CD14-positive monocyte (primary cell): Measurements from ENCODE around the gene IMPDH1. TPM values are rescaled to one million over a fixed set of nuclear protein-coding genes. Genes with fewer than 3 reads are reported as not detected.

Experiments
- DNase-seq, 3 donors: peaks; one replicate each; pipeline ENCODE4 v3.0.0-alpha.2; 2011 to 2022
- H2AFZ ChIP-seq: 2 replicates; pipeline ENCODE4 v1.6.0; 2012; ENCODE audit warnings: mild to moderate bottlenecking, low read depth, low read length, inconsistent platforms; ENCODE audit not compliant: insufficient read depth, poor library complexity, severe bottlenecking
- H3K27ac ChIP-seq, 2 donors: 1 replicate in 1 of 2; 2 replicates in 1 of 2; pipeline ENCODE4 v1.5.1; 2012 to 2013; ENCODE audit warnings: low read length in 2 of 2, control low read depth in 1 of 2, inconsistent platforms in 1 of 2, low read depth in 1 of 2, mild to moderate bottlenecking in 1 of 2
- H3K27me3 ChIP-seq, 2 donors: one replicate each; pipeline versions ENCODE4 v1.6.0 to v1.6.1; 2011 to 2013; ENCODE audit warnings: low read length in 2 of 2; ENCODE audit not compliant: control insufficient read depth in 2 of 2, insufficient read depth in 2 of 2
- H3K36me3 ChIP-seq, 2 donors: replicated peaks in 1 of 2; 1 replicate in 1 of 2; 2 replicates in 1 of 2; pipeline versions ENCODE4 v1.5.1 to v1.6.1; 2012 to 2013; ENCODE audit warnings: low read length in 2 of 2, control low read depth in 1 of 2, inconsistent platforms in 1 of 2, mild to moderate bottlenecking in 1 of 2; ENCODE audit not compliant: insufficient read depth in 2 of 2, control insufficient read depth in 1 of 2
- H3K4me1 ChIP-seq, 2 donors: 1 replicate in 1 of 2; 2 replicates in 1 of 2; pipeline versions ENCODE4 v1.5.1 to v1.6.1; 2012 to 2013; ENCODE audit warnings: low read length in 2 of 2, control low read depth in 1 of 2, inconsistent platforms in 1 of 2, mild to moderate bottlenecking in 1 of 2, moderate library complexity in 1 of 2; ENCODE audit not compliant: insufficient read depth in 2 of 2, control insufficient read depth in 1 of 2
- H3K4me2 ChIP-seq: replicated peaks from 2 replicates; pipeline ENCODE3; 2012; ENCODE audit warnings: low read length, moderate library complexity, mild to moderate bottlenecking; ENCODE audit not compliant: poor library complexity, severe bottlenecking; ENCODE audit errors: extremely low read depth
- H3K4me3 ChIP-seq, 3 experiments: fragments of 200-600 bp in 1 of 3; sonication (generic) in 1 of 3; replicated peaks in 1 of 3; 1 replicate in 2 of 3; 2 replicates in 1 of 3; pipeline ENCODE4 v1.5.1; 2011 to 2013; ENCODE audit warnings: low read length in 3 of 3, mild to moderate bottlenecking in 3 of 3, control low read depth in 2 of 3, low read depth in 2 of 3, inconsistent platforms in 1 of 3, moderate library complexity in 1 of 3
- H3K79me2 ChIP-seq: 2 replicates; pipeline ENCODE4 v1.6.0; 2012; ENCODE audit warnings: mild to moderate bottlenecking, control low read depth, inconsistent platforms, low read length, moderate library complexity; ENCODE audit not compliant: insufficient read depth
- H3K9ac ChIP-seq: 2 replicates; pipeline ENCODE4 v1.6.0; 2017; ENCODE audit warnings: low read length, mild to moderate bottlenecking; ENCODE audit not compliant: insufficient read depth, poor library complexity, severe bottlenecking
- H3K9me3 ChIP-seq, 2 donors: replicated peaks in 1 of 2; 1 replicate in 1 of 2; 2 replicates in 1 of 2; pipeline versions ENCODE4 v1.5.1 to v1.6.1; 2012 to 2013; ENCODE audit warnings: low read length in 2 of 2, control low read depth in 1 of 2; ENCODE audit not compliant: control insufficient read depth in 1 of 2, insufficient read depth in 1 of 2
- H4K20me1 ChIP-seq: 2 replicates; pipeline ENCODE4 v1.6.0; 2012; ENCODE audit warnings: mild to moderate bottlenecking, low read length, control low read depth, moderate library complexity; ENCODE audit not compliant: insufficient read depth
- H3K27ac Mint-ChIP-seq, 7 donors: one replicate each; pipeline ENCODE4 v1.8.0; 2020; ENCODE audit warnings: mild to moderate bottlenecking in 7 of 7, mixed read lengths in 7 of 7, moderate library complexity in 6 of 7, inconsistent platforms in 2 of 7
- H3K27me3 Mint-ChIP-seq, 3 donors: one replicate each; pipeline ENCODE4 v1.8.0; 2021 to 2022; ENCODE audit warnings: low read depth in 3 of 3, mild to moderate bottlenecking in 3 of 3, mixed read lengths in 3 of 3, moderate library complexity in 3 of 3, inconsistent platforms in 1 of 3
- H3K36me3 Mint-ChIP-seq, 2 donors: one replicate each; pipeline ENCODE4 v1.8.0; 2020; ENCODE audit warnings: mixed read lengths in 2 of 2, inconsistent platforms in 1 of 2, mild to moderate bottlenecking in 1 of 2
- H3K4me1 Mint-ChIP-seq: one replicate; pipeline ENCODE4 v1.8.0; 2020; ENCODE audit warnings: mild to moderate bottlenecking, mixed read lengths
- H3K4me3 Mint-ChIP-seq, 2 donors: one replicate each; pipeline ENCODE4 v1.8.0; 2020; ENCODE audit warnings: mild to moderate bottlenecking in 2 of 2, mixed read lengths in 2 of 2, moderate library complexity in 1 of 2
- H3K9me3 Mint-ChIP-seq, 7 donors: one replicate each; pipeline ENCODE4 v1.8.0; 2020 to 2022; ENCODE audit warnings: mixed read lengths in 7 of 7, mild to moderate bottlenecking in 6 of 7, moderate library complexity in 6 of 7, inconsistent platforms in 2 of 7
- whole genome bisulfite sequencing: methylation state at CpG from one replicate; pipeline ENCODE4 v1.1.5; 2013; ENCODE audit warnings: missing lambda C conversion rate; ENCODE audit not compliant: insufficient coverage; 5-methylcytosine and 5-hydroxymethylcytosine counted together
- intact Hi-C, 2 donors: fragments of 100-400 bp; cut with micrococcal nuclease; formaldehyde crosslinking; loops; one replicate each; pipeline versions ENCODE4 v1.15.0 to v1.15.1; 2023
- polyA plus RNA-seq, 3 donors: library from polyadenylated mRNA; depleted of rRNA in 1 of 3; unstranded in 2 of 3; stranded (reverse) in 1 of 3; fragments of 300-500 nt in 2 of 3; fragments of >200 nt in 1 of 3; fragmentation: Illumina TruSeq in 2 of 3; gene quantifications; 1 replicate in 2 of 3; 2 replicates in 1 of 3; pipeline ENCODE4 v1.2.3, GENCODE V29; 2012 to 2021
- TF ChIP-seq, protein P1 (sequence below): fragments of 200-600 bp; IDR thresholded peaks from one replicate; pipeline ENCODE4 v1.8.0; 2022; ENCODE audit warnings: antibody characterized with exemption, mild to moderate bottlenecking

Gene IMPDH1
- polyA plus RNA-seq, 3 donors, result 110 to 259 (median 152) TPM

GRCh38 chr7:128422037-128422436 is 12.3 kb upstream of the IMPDH1 start:
- DNase-seq, result no peak
- H3K4me3 Mint-ChIP-seq, result no peak overlapping the region
- H3K27me3 Mint-ChIP-seq, result no peaks in the 10 kb centered on the region
- H3K36me3 Mint-ChIP-seq, result no peaks in the 10 kb centered on the region
- Histone ChIP-seq H3K4me1 (peaks cover 34 to 48% of the 10 kb centered on the region in 2 donors), H3K9ac (no peak overlapping the region), H3K4me3 (no peak overlapping the region), H3K79me2 (no peaks in the 10 kb centered on the region), H3K27me3 (no peaks in the 10 kb centered on the region), H3K27ac (peak overlapping the region in 1 of 2 donors; percentile 14), H2AFZ (no peak overlapping the region), H3K9me3 (no peaks in the 10 kb centered on the region), H3K4me2 (no peak overlapping the region), H3K36me3 (no peaks in the 10 kb centered on the region), H4K20me1 (no peaks in the 10 kb centered on the region)
- no peaks in the 10 kb centered on the region for H3K9me3 Mint-ChIP-seq
- peaks cover 22% of the 10 kb centered on the region for H3K4me1 Mint-ChIP-seq
- TF ChIP-seq, protein P1, sequence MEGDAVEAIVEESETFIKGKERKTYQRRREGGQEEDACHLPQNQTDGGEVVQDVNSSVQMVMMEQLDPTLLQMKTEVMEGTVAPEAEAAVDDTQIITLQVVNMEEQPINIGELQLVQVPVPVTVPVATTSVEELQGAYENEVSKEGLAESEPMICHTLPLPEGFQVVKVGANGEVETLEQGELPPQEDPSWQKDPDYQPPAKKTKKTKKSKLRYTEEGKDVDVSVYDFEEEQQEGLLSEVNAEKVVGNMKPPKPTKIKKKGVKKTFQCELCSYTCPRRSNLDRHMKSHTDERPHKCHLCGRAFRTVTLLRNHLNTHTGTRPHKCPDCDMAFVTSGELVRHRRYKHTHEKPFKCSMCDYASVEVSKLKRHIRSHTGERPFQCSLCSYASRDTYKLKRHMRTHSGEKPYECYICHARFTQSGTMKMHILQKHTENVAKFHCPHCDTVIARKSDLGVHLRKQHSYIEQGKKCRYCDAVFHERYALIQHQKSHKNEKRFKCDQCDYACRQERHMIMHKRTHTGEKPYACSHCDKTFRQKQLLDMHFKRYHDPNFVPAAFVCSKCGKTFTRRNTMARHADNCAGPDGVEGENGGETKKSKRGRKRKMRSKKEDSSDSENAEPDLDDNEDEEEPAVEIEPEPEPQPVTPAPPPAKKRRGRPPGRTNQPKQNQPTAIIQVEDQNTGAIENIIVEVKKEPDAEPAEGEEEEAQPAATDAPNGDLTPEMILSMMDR, result no peak
- no CpG with 5 or more reads among the region's 1 CpG for WGBS
- peak overlapping the region in 3 of 7 donors; percentile 5 to 92 (median 73) for H3K27ac Mint-ChIP-seq
- intact Hi-C loops, result no loop called here

- H3K36me3 Mint-ChIP-seq, result no peaks in the 10 kb centered on the region
- H3K9me3 ChIP-seq, result no peaks in the 10 kb centered on the region
- no peaks in the 10 kb centered on the region for H3K9me3 Mint-ChIP-seq
- peaks cover 34 to 48% of the 10 kb centered on the region in 2 donors for H3K4me1 ChIP-seq
- H3K4me3 ChIP-seq, result no peak overlapping the region
- H3K27ac ChIP-seq, result no peak overlapping the region
- DNase-seq, result no peak
- H3K9ac ChIP-seq, result no peak overlapping the region
- no peak overlapping the region for H3K4me2 ChIP-seq
- H4K20me1 ChIP-seq, result no peaks in the 10 kb centered on the region
- H3K27me3 ChIP-seq, result no peaks in the 10 kb centered on the region
- peaks cover 22% of the 10 kb centered on the region for H3K4me1 Mint-ChIP-seq
- no CpG with 5 or more reads among the region's 1 CpG for WGBS
- TF ChIP-seq, protein P1, result no peak
- intact Hi-C loops, result no loop called here
- no peaks in the 10 kb centered on the region for H3K36me3 ChIP-seq
- peaks cover 0 to 1% (median 0%) of the 10 kb centered on the region in 3 donors for H3K27me3 Mint-ChIP-seq
- H3K79me2 ChIP-seq, result no peaks in the 10 kb centered on the region
- no peak overlapping the region for H2AFZ ChIP-seq
- no peak overlapping the region for H3K27ac Mint-ChIP-seq
- no peak overlapping the region for H3K4me3 Mint-ChIP-seq
Measured at GRCh38 chr7:128421384-128421783, 11.6 kb upstream of the IMPDH1 start.
